ENCODE data around the gene ELOB. TPM values are rescaled to one million over a fixed set of nuclear protein-coding genes. Genes with fewer than 3 reads are reported as not detected.
A peak's percentile ranks its signal among the peaks of the same experiment; 100 is the strongest.

Gene ELOB
- total RNA-seq, 2 donors from 2014 or later: 182 to 196 TPM

- intact Hi-C loops (cut with DNase I): no loop called here
- no peak for DNase-seq (ENCODE audit: low spot score)
Observed at GRCh38 chr16:2774161-2774891, 2.8 kb downstream of the ELOB start.

GRCh38 chr16:2773188-2773968 is 3.7 kb downstream of the ELOB start:
- intact Hi-C loops (cut with DNase I): no loop called here
- peak; percentile 48 for DNase-seq (ENCODE audit: low spot score)

GRCh38 chr16:2771496-2772402 is 5.3 kb downstream of the ELOB start:
- intact Hi-C loops (cut with DNase I): no loop called here
- DNase-seq (ENCODE audit: low spot score): peak; percentile 62

- DNase-seq (ENCODE audit: low spot score): peak; percentile 78
- intact Hi-C loops (cut with DNase I): no loop called here
Observed at GRCh38 chr16:2770057-2770951, 6.8 kb downstream of the ELOB start.

- intact Hi-C loops (cut with DNase I): loop anchor here in 1 of 2 donors (5.0 kb wide), 1 partner anchor 423 kb away; no protein-coding TSS in a partner anchor
Observed at GRCh38 chr16:2769675-2770056, 7.4 kb downstream of the ELOB start.

GRCh38 chr16:2769100-2769529 is 8.0 kb downstream of the ELOB start:
- intact Hi-C loops (cut with DNase I): loop anchor here in 1 of 2 donors (5.0 kb wide), 1 partner anchor 423 kb away; no protein-coding TSS in a partner anchor
- peak; percentile 76 for DNase-seq (ENCODE audit: low spot score)

More at GRCh38 chr16:2769675-2770056, 7.4 kb downstream of the ELOB start:
- peak; percentile 69 for DNase-seq (ENCODE audit: low spot score)

- intact Hi-C loops (cut with DNase I): loop anchor here in 1 of 2 donors (5.0 kb wide), 1 partner anchor 424 kb away; no protein-coding TSS in a partner anchor
- peak; percentile 73 for DNase-seq (ENCODE audit: low spot score)
Observed at GRCh38 chr16:2768403-2769089, 8.5 kb downstream of the ELOB start.

- DNase-seq (ENCODE audit: low spot score): no peak
- intact Hi-C loops (cut with DNase I): loop anchor here in 1 of 2 donors (5.0 kb wide), 1 partner anchor 424 kb away; no protein-coding TSS in a partner anchor
Observed at GRCh38 chr16:2767891-2768290, 9.2 kb downstream of the ELOB start.

- intact Hi-C loops (cut with DNase I): loop anchor here in 1 of 2 donors (5.0 kb wide), 1 partner anchor 425 kb away; no protein-coding TSS in a partner anchor
- peak; percentile 73 for DNase-seq (ENCODE audit: low spot score)
Observed at GRCh38 chr16:2767140-2767731, 9.8 kb downstream of the ELOB start.

- intact Hi-C loops (cut with DNase I): loop anchor here in 1 of 2 donors (5.0 kb wide), 1 partner anchor 426 kb away; no protein-coding TSS in a partner anchor
- DNase-seq (ENCODE audit: low spot score): no peak
Observed at GRCh38 chr16:2766430-2767139, 10.5 kb downstream of the ELOB start.

GRCh38 chr16:2765462-2766404 is 11.3 kb downstream of the ELOB start:
- intact Hi-C loops (cut with DNase I): loop anchor here in 1 of 2 donors (5.0 kb wide), 1 partner anchor 427 kb away; no protein-coding TSS in a partner anchor
- no peak for DNase-seq (ENCODE audit: low spot score)

- DNase-seq (ENCODE audit: low spot score): no peak
Observed at GRCh38 chr16:2764718-2765117, 12.4 kb downstream of the ELOB start.

GRCh38 chr16:2763173-2763572 is 13.9 kb downstream of the ELOB start:
- DNase-seq (ENCODE audit: low spot score): no peak
- intact Hi-C loops (cut with DNase I): no loop called here

More at GRCh38 chr16:2764718-2765117, 12.4 kb downstream of the ELOB start:
- intact Hi-C loops (cut with DNase I): loop anchor here in 1 of 2 donors (5.0 kb wide), 1 partner anchor 428 kb away; no protein-coding TSS in a partner anchor

GRCh38 chr16:2762711-2763110 is 14.4 kb downstream of the ELOB start:
- intact Hi-C loops (cut with DNase I): no loop called here

GRCh38 chr16:2761886-2762583 is 15.0 kb downstream of the ELOB start:
- no peak for DNase-seq (ENCODE audit: low spot score)
- intact Hi-C loops (cut with DNase I): no loop called here

More at GRCh38 chr16:2762711-2763110, 14.4 kb downstream of the ELOB start:
- peak; percentile 72 for DNase-seq (ENCODE audit: low spot score)
